HG02885 (cell line): ENCODE results near the gene TRAF3.
"Not testable (repeated sequence)": the region's sequence is repeated elsewhere in the genome, so short reads cannot be mapped to it uniquely, and the experiment has no call there.

Experiments
- ATAC-seq: cut with Tn5 transposase; IDR thresholded peaks from one replicate; pipeline ENCODE4 v1.9.1; 2021; ENCODE audit warnings: mild to moderate bottlenecking; ENCODE audit not compliant: unreplicated experiment, poor library complexity

TRAF3 gene

DNA sequence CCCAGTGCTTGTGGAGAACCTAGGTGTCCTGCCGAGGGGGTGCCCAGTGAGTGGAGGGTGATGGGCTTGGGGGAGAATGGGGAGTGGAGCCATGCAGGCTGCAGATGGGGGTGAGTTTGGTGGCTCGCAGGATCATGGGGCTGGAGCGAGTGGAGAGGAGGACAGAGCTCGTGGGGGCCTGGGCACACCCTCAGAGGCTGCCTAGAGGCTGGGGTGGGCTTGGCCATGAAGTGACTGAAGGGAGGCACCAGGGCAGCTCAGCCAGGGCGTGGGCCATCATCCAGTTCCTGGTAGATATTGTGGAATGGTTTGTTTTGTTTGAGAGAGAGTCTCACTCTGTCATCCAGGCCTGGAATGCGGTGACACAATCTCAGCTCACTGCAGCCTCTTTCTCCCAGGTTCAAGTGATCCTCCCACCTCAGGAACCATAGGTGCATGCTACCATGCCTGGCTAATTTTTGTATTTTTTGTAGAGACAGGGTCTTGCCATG, 101.8 kb downstream of the TRAF3 start:
- no peak for ATAC-seq

GRCh38 chr14:102882226-102882906, 105.1 kb downstream of the TRAF3 start:
- no peak for ATAC-seq

- no peak for ATAC-seq
These were observed 105.9 kb downstream of the TRAF3 start for GRCh38 chr14:102883089-102883541.

DNA sequence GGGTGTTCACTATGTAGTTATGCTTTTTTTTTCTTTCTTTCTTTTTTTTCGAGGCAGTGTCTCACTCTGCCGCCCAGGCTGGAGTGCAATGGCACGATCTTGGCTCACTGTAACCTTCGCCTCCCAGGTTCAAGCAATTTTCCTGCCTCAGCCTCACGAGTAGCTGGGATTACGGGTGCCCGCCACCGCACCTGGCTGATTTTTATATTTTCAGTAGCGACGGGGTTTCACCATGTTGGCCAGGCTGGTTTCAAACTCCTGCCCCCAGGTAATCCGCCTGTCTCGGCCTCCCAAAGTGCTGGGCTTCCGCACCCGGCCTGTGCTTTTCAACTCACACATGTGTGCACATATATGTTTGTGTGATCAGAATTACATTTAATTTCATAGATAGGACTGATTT, 106.3 kb downstream of the TRAF3 start:
- ATAC-seq, result no peak

- no peak for ATAC-seq
These were observed 108.6 kb downstream of the TRAF3 start for GRCh38 chr14:102885737-102886447.

- ATAC-seq, result no peak
These were observed 111.5 kb downstream of the TRAF3 start for GRCh38 chr14:102888748-102889147.

DNA sequence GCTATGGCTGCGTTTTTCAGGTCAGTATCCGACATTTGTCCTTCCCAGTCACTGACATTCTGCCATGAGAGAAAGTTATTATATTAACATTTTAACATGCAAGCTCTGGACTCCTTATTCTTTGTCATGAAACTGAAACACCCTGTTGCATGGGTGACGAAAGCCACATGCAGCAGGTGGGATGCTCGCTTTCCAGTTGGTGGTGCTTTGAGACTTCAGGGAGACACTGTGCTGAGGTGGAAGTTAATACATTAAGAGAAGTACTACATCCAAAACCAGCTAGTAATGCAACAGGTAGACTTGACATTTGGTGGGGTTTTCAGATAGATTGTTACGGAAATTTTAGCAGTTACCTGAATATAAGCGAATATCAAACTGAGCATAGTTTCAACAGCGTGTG, 112.4 kb downstream of the TRAF3 start:
- no peak for ATAC-seq

DNA sequence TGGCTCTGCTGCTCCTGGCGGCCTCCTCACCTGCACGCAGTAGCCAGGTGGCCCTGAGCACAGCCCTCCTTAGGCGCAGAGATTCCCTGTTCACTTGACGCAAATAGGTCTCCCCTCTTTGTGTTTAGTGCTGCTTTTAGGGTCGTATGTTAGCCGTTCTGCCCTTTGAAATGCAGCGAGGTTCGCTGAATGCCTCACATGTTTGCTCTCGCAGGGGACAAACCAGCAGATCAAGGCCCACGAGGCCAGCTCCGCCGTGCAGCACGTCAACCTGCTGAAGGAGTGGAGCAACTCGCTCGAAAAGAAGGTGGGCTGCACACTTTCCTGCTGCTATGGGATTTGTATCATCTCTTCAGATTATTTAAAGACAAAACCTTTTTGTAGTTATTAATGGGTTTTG, 113.9 kb downstream of the TRAF3 start:
- ATAC-seq, result no peak

GRCh38 chr14:102891556-102891955, 114.3 kb downstream of the TRAF3 start:
- ATAC-seq, result no peak

DNA sequence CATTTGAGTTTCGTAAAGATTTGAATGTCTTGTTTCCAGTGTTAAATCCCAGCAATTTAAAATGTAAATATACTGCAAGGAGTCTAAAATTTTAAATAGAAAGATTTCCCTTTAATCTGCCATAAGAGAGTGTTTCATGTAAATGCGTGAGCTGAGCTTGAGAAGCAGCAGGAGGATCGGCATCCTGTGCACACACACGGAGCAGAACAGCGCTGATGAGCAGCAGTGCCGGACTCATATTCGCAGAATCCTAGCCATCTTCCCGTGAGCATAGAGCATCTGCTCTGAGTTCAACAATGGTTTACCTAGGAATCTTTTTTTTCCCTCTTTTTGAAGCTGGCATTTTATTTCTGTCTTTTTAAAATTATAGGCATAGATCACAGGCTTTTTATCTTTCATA, 115.4 kb downstream of the TRAF3 start:
- no peak for ATAC-seq

DNA sequence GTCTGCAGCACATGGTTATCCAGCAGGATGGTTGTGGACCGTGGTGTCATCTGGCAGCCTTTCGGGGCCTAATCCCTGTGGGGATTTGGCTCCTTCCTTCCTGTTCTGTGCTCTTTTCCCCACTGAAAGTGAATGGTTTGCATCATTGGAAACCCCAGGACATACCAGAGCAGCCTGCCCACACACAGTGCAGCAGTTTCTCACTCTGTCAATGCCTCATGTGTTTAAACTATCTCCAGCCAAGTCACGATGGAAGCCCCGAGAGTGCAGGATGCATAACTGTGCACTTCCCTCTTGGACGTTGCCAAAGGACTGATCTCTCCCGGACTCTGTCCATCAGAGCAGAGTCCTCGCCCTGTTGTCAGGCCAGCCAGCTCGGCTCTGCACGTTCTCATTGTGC, 116.2 kb downstream of the TRAF3 start:
- ATAC-seq, result no peak

DNA sequence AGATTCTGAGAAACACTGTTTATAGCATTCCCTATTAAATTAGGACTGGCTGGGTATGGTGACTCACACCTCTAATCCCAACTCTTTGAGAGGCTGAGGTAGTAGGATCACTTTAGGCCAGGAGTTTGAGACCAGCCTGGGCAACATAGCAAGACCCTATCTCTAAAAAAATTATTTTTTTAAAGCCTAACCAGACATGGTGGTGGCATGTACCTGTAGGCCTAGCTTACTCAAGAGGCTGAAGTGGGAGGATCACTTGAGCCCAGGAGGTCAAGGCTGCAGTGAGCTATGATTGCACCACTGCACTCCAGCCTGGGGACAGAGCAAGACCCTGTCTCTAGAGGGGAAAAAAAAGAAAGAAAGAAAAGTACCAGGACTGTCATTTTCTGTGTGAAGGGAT, 119.5 kb downstream of the TRAF3 start:
- not testable (repeated sequence) for ATAC-seq

DNA sequence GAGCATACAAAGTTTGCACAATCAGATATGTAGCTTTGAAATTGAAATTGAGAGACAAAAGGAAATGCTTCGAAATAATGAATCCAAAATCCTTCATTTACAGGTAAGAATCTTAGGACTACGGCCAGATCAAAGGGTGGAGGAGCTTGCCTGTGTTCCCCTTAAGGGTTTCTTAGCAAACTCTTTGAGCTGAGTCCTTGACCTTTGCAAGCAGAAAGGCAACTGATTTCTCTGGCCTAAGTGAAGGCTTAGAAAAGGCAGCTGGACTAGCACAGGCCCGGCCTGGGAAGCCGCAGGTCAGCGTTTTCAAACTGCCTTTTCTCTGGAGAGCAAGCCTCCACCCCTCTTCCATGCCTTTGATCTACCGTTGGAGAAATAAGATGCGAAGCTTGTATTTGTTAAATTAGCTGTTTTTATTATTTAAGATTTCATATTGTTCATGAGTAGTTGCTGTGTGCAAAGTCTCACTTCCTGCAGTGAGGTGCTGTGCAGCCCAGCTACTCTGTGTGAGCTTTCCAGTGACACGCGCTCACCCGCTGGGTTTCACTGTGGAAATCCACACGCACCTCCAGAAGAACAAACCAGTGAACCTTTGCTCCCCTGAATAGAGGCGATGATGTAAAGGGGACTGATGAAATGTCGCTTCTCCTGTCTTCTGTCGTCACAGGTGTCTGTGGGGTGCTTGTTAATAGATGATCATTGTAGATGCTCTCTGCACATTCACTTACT, 120.2 kb downstream of the TRAF3 start:
- ATAC-seq, result no peak

GRCh38 chr14:102898298-102898697, 121.0 kb downstream of the TRAF3 start:
- ATAC-seq, result no peak

- no peak for ATAC-seq
These were observed 121.7 kb downstream of the TRAF3 start for GRCh38 chr14:102898776-102899515.

GRCh38 chr14:102899516-102899900, 122.3 kb downstream of the TRAF3 start:
- no peak for ATAC-seq

DNA sequence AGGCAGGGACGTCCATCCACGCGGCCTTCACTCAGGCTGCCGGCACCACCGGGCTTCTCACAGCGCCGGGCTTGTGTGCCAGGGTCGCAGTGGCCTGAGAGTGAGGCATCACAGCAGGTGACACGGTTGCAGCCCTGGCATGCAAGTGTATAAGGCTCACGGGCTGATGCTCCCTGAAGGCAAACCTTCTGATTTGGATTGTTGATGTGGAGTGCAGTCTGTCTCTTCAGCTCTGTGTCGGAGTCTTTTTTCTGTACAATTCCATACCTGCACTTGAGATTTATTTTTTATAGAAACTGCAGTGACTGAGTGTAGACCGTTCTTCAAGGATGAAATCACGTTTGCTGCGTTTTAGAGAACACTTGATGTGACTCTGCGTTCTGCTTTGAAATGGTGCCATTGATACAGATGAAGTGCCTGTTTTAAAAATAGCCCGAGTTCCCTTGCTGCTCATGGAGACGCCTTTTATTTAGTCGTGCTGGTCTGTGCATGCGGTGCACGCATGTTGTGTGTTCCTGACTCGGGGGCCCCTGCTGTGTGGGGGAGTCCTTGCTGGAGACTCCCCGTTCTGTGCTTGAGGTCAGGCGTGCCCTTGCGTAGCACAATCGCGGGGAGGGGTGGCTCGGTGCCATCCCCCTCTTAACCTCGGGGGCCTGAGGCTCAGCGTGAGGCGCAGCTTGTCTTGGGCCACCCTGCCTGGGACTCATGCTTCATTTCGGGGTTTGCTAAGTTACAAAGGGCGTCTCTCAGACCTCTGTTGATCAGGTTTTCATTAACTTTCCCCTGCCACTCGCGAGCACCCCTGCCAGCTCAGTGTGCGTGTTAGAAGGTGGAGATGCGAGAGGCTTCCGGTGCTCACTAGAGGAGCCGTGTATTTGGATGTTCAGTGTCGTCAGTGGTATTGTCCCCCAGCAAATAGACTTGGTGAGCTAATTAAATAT, 123.7 kb downstream of the TRAF3 start:
- peak; percentile 59 for ATAC-seq

DNA sequence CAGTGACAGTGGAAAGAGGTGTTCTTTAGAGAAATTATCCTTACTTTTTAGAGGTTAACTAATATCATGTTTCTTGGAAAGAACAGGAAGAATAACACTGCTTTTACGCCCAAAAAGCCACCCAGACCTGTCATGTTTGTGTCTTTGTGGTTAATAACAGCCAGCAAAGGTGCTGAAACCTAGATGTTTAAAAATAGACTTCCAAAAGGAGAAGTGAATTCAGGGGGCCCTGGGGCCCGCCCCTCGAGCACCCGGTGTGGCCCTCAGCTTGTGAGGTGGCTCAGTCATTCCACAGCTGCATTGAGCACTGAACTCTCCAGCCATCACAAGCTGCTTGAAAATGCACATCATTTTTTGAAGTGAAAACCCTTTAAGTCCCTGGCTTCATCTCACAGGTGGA, 124.4 kb downstream of the TRAF3 start:
- peak; percentile 76 for ATAC-seq

DNA sequence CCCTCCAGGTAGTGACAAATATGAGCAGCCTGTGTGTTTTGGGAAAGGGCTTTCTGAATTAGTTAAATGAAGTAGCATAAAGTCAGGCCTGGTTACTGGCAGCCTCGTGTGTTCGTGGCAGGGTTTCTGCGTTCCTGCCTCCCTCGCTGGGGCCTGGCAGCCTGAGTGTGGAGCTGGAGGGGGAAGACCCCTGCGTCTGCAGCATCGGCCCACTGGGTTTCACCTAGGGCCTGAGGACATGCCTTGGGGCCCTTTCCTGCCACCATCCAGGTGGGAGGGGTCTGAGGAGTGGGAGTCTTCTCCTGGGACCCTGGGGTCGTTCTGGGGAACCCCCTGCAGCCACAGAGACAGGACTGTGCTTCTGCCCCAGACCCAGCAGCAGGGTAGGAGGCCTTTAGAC, 124.8 kb downstream of the TRAF3 start:
- no peak for ATAC-seq
